Measurements from ENCODE around the gene KRT73. TPM values are rescaled to one million over a fixed set of nuclear protein-coding genes. Genes with fewer than 3 reads are reported as not detected.

KRT73 gene
- total and polyA plus RNA-seq, 4 donors, result not detected

- DNase-seq (ENCODE audit: low spot score), result no peak
- no peak overlapping the region for H3K4me3 ChIP-seq (ENCODE audit: low read depth in 1 of 3, low read length in 3 of 3)
- H3K9ac ChIP-seq (ENCODE audit: low read depth in 1 of 2, low read length in 2 of 2), result no peak overlapping the region
- H3K36me3 ChIP-seq (ENCODE audit: control insufficient read depth in 4 of 4, insufficient read depth in 3 of 4, low read depth in 1 of 4, low read length in 3 of 4), result no peaks in the 10 kb centered on the region
- H3K9me3 ChIP-seq (ENCODE audit: control insufficient read depth in 4 of 4, low read length in 3 of 4), result no peaks in the 10 kb centered on the region
- WGBS, result 65% methylated on average over 8 of the region's 8 CpGs
- H3K27me3 ChIP-seq (ENCODE audit: control insufficient read depth in 4 of 4, insufficient read depth in 4 of 4, low read length in 3 of 4), result peaks cover 0 to 3% (median under 1%) of the 10 kb centered on the region in 4 donors
- H3K4me1 ChIP-seq (ENCODE audit: control insufficient read depth in 4 of 4, insufficient read depth in 4 of 4, low read length in 3 of 4), result no peaks in the 10 kb centered on the region
- TF ChIP-seq YY1 (IDR thresholded peaks at IDR 0.05) (no peak), MAX (IDR thresholded peaks at IDR 0.05) (no peak), NR2F2 (IDR thresholded peaks at IDR 0.05) (no peak), EGR1 (IDR thresholded peaks at IDR 0.05; ENCODE audit: low read depth in 2 of 2) (no peak), JUND (IDR thresholded peaks at IDR 0.05) (no peak), CTCF (IDR thresholded peaks at IDR 0.05; ENCODE audit: low read depth, low read length, missing input control) (no peak), GABPA (IDR thresholded peaks at IDR 0.05 in 1 of 2, conservative IDR thresholded peaks at IDR 0.05 in 1 of 2) (no peak), HNF4A (conservative IDR thresholded peaks at IDR 0.05) (no peak), REST (IDR thresholded peaks at IDR 0.05) (no peak), ZBTB33 (IDR thresholded peaks at IDR 0.05) (no peak), SP1 (IDR thresholded peaks at IDR 0.05) (no peak), RXRA (IDR thresholded peaks at IDR 0.05) (no peak), RAD21 (IDR thresholded peaks at IDR 0.05) (no peak), TAF1 (conservative IDR thresholded peaks at IDR 0.05) (no peak), FOXA2 (IDR thresholded peaks at IDR 0.05) (no peak), HNF4G (IDR thresholded peaks at IDR 0.05) (no peak), ATF3 (IDR thresholded peaks at IDR 0.05) (no peak), FOXA1 (IDR thresholded peaks at IDR 0.05) (no peak)
- H3K27ac ChIP-seq (ENCODE audit: low read depth in 1 of 2, low read length in 2 of 2), result no peak overlapping the region
Measured at GRCh38 chr12:52608826-52609630, 9.3 kb downstream of the KRT73 start.
